HCT116 (cell line): ENCODE measurements around the gene LRP1B. TPM values are rescaled to one million over a fixed set of nuclear protein-coding genes. Genes with fewer than 3 reads are reported as not detected.

Source experiments
- ATAC-seq: fragments of 200-7000 bp; cut with Tn5 transposase; 2 replicates; pipeline ENCODE4 v1.9.1; 2020; ENCODE audit warnings: mild to moderate bottlenecking, moderate library complexity
- BruUV-seq: library from RNA; stranded (reverse); fragments of 400-500 nt; replicated peaks from 2 replicates; lab custom pipeline; 2021; lab: Mats Ljungman, UMichigan
- CTCF ChIA-PET: fragments of 300-600 bp; sonication (Branson Sonifier 250); formaldehyde crosslinking; loops from one replicate; lab custom pipeline; 2021; ENCODE audit warnings: antibody characterized with exemption; lab: Charles Lee
- POLR2A ChIA-PET: fragments of 300-600, 350-600 bp; sonication (Branson Sonifier 250); formaldehyde crosslinking; loops from one replicate; lab custom pipeline; 2021; ENCODE audit warnings: antibody characterized with exemption; lab: Charles Lee
- RAD21 ChIA-PET, 2 experiments: fragments of 300-600 bp; sonication (Branson Sonifier 250); formaldehyde crosslinking; loops; one replicate each; lab custom pipeline; 2023; ENCODE audit warnings: low total read pairs in 2 of 2; ENCODE audit not compliant: uncharacterized antibody in 2 of 2, unreplicated experiment in 2 of 2, low non-redundant PET in 1 of 2; lab: Charles Lee
- DNase-seq: peaks from one replicate; pipeline ENCODE4 v3.0.0-alpha.2; 2010; ENCODE audit warnings: low read depth, low spot score
- H2AFZ ChIP-seq: fragments of 200-600 bp; shearing (Covaris generic), sonication (generic); 2 replicates; pipeline ENCODE4 v1.6.1; 2017; ENCODE audit warnings: low read depth, mixed run types, mixed read lengths, antibody characterized with exemption, low read length; ENCODE audit not compliant: poor library complexity, severe bottlenecking
- H3K27ac ChIP-seq: 2 replicates; pipeline ENCODE4 v1.5.1; 2012; ENCODE audit warnings: low read depth, low read length
- H3K27me3 ChIP-seq: fragments of 200-600 bp; sonication (generic); 2 replicates; pipeline ENCODE4 v1.6.1; 2016; ENCODE audit warnings: mixed run types, low read length, mixed read lengths; ENCODE audit not compliant: insufficient read depth
- H3K36me3 ChIP-seq, 2 experiments: fragments of 200-500 bp in 1 of 2; fragments of 200-600 bp in 1 of 2; sonication (Bioruptor generic) in 1 of 2; sonication (generic) in 1 of 2; 2 replicates each; pipeline versions ENCODE4 v1.5.1 to v1.6.1; 2014 to 2016; ENCODE audit warnings: low read length in 2 of 2, inconsistent platforms in 1 of 2, mixed read lengths in 1 of 2, mixed run types in 1 of 2; ENCODE audit not compliant: insufficient read depth in 2 of 2, control insufficient read depth in 1 of 2
- H3K4me1 ChIP-seq, 2 experiments: fragments of 200-600 bp in 1 of 2; sonication (generic) in 1 of 2; 2 replicates each; pipeline versions ENCODE4 v1.5.1 to v1.6.1; 2012 to 2017; ENCODE audit warnings: low read length in 2 of 2, inconsistent platforms in 1 of 2, mild to moderate bottlenecking in 1 of 2, mixed read lengths in 1 of 2, mixed run types in 1 of 2, moderate library complexity in 1 of 2; ENCODE audit not compliant: insufficient read depth in 2 of 2, control insufficient read depth in 1 of 2
- H3K4me2 ChIP-seq: fragments of 200-600 bp; sonication (generic); 2 replicates; pipeline ENCODE4 v1.6.1; 2017; ENCODE audit warnings: mixed run types, low read length, mixed read lengths
- H3K4me3 ChIP-seq, 2 experiments: fragments of 200-600 bp in 1 of 2; sonication (generic) in 1 of 2; replicated peaks in 1 of 2; 2 replicates each; pipeline ENCODE4 v1.5.1; 2011 to 2016; ENCODE audit warnings: low read length in 2 of 2, control low read depth in 1 of 2, low read depth in 1 of 2, mild to moderate bottlenecking in 1 of 2, mixed read lengths in 1 of 2, mixed run types in 1 of 2
- H3K79me2 ChIP-seq: fragments of 200-600 bp; sonication (generic); 2 replicates; pipeline ENCODE4 v1.6.1; 2017; ENCODE audit warnings: mild to moderate bottlenecking, mixed run types, low read length, moderate library complexity, mixed read lengths; ENCODE audit not compliant: insufficient read depth
- H3K9ac ChIP-seq: fragments of 200-600 bp; sonication (generic); 2 replicates; pipeline ENCODE4 v1.6.1; 2016; ENCODE audit warnings: low read length, mixed read lengths
- H3K9me2 ChIP-seq: fragments of 200-600 bp; sonication (generic), shearing (Covaris generic); 2 replicates; pipeline ENCODE4 v1.6.1; 2017; ENCODE audit warnings: mixed run types, mild to moderate bottlenecking, moderate library complexity; ENCODE audit not compliant: insufficient read depth
- H3K9me3 ChIP-seq, 2 experiments: fragments of 200-500 bp in 1 of 2; fragments of 200-600 bp in 1 of 2; sonication (Bioruptor generic) in 1 of 2; sonication (generic) in 1 of 2; 2 replicates each; pipeline ENCODE4 v1.6.1; 2014 to 2017; ENCODE audit warnings: low read length in 2 of 2, mixed read lengths in 2 of 2, inconsistent platforms in 1 of 2, low read depth in 1 of 2, mild to moderate bottlenecking in 1 of 2, mixed run types in 1 of 2, moderate library complexity in 1 of 2; ENCODE audit not compliant: control insufficient read depth in 1 of 2, insufficient read depth in 1 of 2
- H4K20me1 ChIP-seq: fragments of 200-600 bp; sonication (generic), shearing (Covaris generic); 2 replicates; pipeline ENCODE4 v1.6.1; 2017; ENCODE audit warnings: mixed run types, mild to moderate bottlenecking, moderate library complexity; ENCODE audit not compliant: insufficient read depth
- ATF3 ChIP-seq: IDR thresholded peaks from 2 replicates; pipeline ENCODE4 v1.6.1; 2012
- EGR1 ChIP-seq: IDR thresholded peaks from 2 replicates; pipeline ENCODE4 v1.6.1; 2012; ENCODE audit warnings: low read depth
- EZH2phosphoT487 ChIP-seq: fragments of 200-600 bp; IDR thresholded peaks from 2 replicates; pipeline ENCODE4 v1.6.1; 2018; ENCODE audit warnings: antibody characterized with exemption, borderline replicate concordance
- FOSL1 ChIP-seq: IDR thresholded peaks from 2 replicates; pipeline ENCODE4 v1.6.1; 2012; ENCODE audit warnings: low read depth
- JUND ChIP-seq: IDR thresholded peaks from 2 replicates; pipeline ENCODE4 v1.6.1; 2012
- MAX ChIP-seq: IDR thresholded peaks from 2 replicates; pipeline ENCODE4 v1.6.1; 2012
- POLR2A ChIP-seq: IDR thresholded peaks from 2 replicates; pipeline ENCODE4 v1.7.0; 2011; ENCODE audit warnings: borderline replicate concordance; ENCODE audit not compliant: insufficient read depth, insufficient read length; ENCODE audit errors: extremely low read depth
- RAD21 ChIP-seq: IDR thresholded peaks from 2 replicates; pipeline ENCODE4 v1.6.1; 2012; ENCODE audit warnings: low read depth, mild to moderate bottlenecking
- SIN3A ChIP-seq: IDR thresholded peaks from 2 replicates; pipeline ENCODE4 v1.6.1; 2012; ENCODE audit warnings: low read depth
- SP1 ChIP-seq: IDR thresholded peaks from 2 replicates; pipeline ENCODE4 v1.6.1; 2012; ENCODE audit warnings: low read depth
- SRF ChIP-seq: IDR thresholded peaks from 2 replicates; pipeline ENCODE4 v1.6.1; 2012; ENCODE audit warnings: low read depth
- YY1 ChIP-seq: IDR thresholded peaks from 2 replicates; pipeline ENCODE4 v1.6.1; 2011; ENCODE audit warnings: low read length, low read depth, moderate library complexity, mild to moderate bottlenecking; ENCODE audit not compliant: insufficient replicate concordance; ENCODE audit errors: extremely low read depth
- ZBTB33 ChIP-seq: IDR thresholded peaks from 2 replicates; pipeline ENCODE4 v1.6.1; 2011; ENCODE audit warnings: mild to moderate bottlenecking, low read length, moderate library complexity; ENCODE audit not compliant: insufficient replicate concordance; ENCODE audit errors: extremely low read depth
- ZFX ChIP-seq: fragments of 450-650 bp; IDR thresholded peaks from 2 replicates; pipeline ENCODE4 v1.6.1; 2017
- intact Hi-C: fragments of 100-400 bp; cut with micrococcal nuclease; formaldehyde crosslinking; loops from 2 replicates; pipeline ENCODE4 v1.10.0; 2022
- total RNA-seq: library from RNA; stranded (reverse); gene quantifications from one replicate; pipeline ENCODE4 v1.2.1, GENCODE V29; 2021; ENCODE audit not compliant: unreplicated experiment
- TF ChIP-seq, protein P1 (sequence below), 3 experiments: fragments of 200-600 bp in 1 of 3; sonication (generic) in 1 of 3; IDR thresholded peaks in 2 of 3; conservative IDR thresholded peaks in 1 of 3; 2 replicates each; pipeline ENCODE4 v1.5.1; 2012 to 2017; ENCODE audit warnings: low read depth in 2 of 3, low read length in 2 of 3, antibody characterized with exemption in 1 of 3, borderline replicate concordance in 1 of 3, control low read depth in 1 of 3, mild to moderate bottlenecking in 1 of 3, mixed read lengths in 1 of 3, mixed run types in 1 of 3, moderate library complexity in 1 of 3; ENCODE audit not compliant: insufficient read depth in 1 of 3

Gene LRP1B
- total RNA-seq, 1 experiment from 2014 or later: 0.34 TPM

GRCh38 chr2:140873915-140874531 lies 1256.8 kb downstream of the LRP1B start:
- no peak overlapping the region for H3K4me3 ChIP-seq
- intact Hi-C loops: no loop called here
- ChIA-PET RAD21 (no interaction called here), CTCF (interaction anchor here (1.8 kb wide), 1 partner anchor 10 kb away, joined by 8 read pairs; no protein-coding TSS in a partner anchor), POLR2A (no interaction called here)
- no peak for TF ChIP-seq SP1
- H3K4me2 ChIP-seq: no peak overlapping the region
- H3K9me2 ChIP-seq: no peaks in the 10 kb centered on the region
- no peak overlapping the region for H3K27ac ChIP-seq
- no peaks in the 10 kb centered on the region for H3K79me2 ChIP-seq
- no peaks in the 10 kb centered on the region for H3K4me1 ChIP-seq
- no peaks in the 10 kb centered on the region for H3K36me3 ChIP-seq
- no peaks in the 10 kb centered on the region for H3K27me3 ChIP-seq
- BruUV-seq: no TSS peak
- ATAC-seq: no peak
- DNase-seq: no peak
- H3K9ac ChIP-seq: no peak overlapping the region
- no peak overlapping the region for H2AFZ ChIP-seq
- H4K20me1 ChIP-seq: no peaks in the 10 kb centered on the region
- no peaks in the 10 kb centered on the region; a peak in 1 of 4 replicates for H3K9me3 ChIP-seq

DNA sequence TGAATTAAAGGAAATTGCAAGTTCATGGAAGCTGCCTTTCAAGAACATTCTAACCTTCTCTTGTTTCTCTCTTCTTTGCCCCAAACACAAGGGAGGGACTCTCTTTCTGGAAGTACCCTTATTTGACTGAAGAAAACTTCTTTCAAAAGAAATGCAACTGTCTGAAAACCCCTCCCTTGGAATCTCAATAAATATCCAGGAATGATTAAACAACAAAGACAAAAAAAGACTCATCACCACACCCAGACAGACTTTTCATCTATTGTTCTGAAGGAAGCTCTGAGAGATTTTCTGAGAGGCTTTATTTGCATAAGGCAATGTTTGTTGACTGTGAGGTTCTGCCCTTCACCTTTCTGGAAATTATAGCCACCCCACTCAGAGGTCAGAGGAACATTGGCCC lies 1260.9 kb downstream of the LRP1B start:
- ATAC-seq: no peak
- ChIA-PET RAD21 (no interaction called here), CTCF (no interaction called here), POLR2A (no interaction called here)
- Histone ChIP-seq H3K27me3 (no peaks in the 10 kb centered on the region), H3K36me3 (no peaks in the 10 kb centered on the region), H3K79me2 (no peaks in the 10 kb centered on the region), H3K4me3 (no peak overlapping the region), H3K27ac (no peak overlapping the region), H3K4me1 (no peaks in the 10 kb centered on the region), H3K4me2 (no peak overlapping the region), H3K9ac (no peak overlapping the region), H2AFZ (no peak overlapping the region), H4K20me1 (no peaks in the 10 kb centered on the region), H3K9me3 (no peaks in the 10 kb centered on the region), H3K9me2 (no peaks in the 10 kb centered on the region; the same call in 1 of the 2 replicates)
- no peak for TF ChIP-seq MAX
- TF ChIP-seq ZFX: no peak
- no peak for TF ChIP-seq ATF3
- no peak for TF ChIP-seq JUND
- no peak for TF ChIP-seq SIN3A
- no peak for TF ChIP-seq FOSL1
- no peak for TF ChIP-seq ZBTB33
- TF ChIP-seq EGR1: no peak
- TF ChIP-seq EZH2phosphoT487: no peak
- TF ChIP-seq, protein P1, sequence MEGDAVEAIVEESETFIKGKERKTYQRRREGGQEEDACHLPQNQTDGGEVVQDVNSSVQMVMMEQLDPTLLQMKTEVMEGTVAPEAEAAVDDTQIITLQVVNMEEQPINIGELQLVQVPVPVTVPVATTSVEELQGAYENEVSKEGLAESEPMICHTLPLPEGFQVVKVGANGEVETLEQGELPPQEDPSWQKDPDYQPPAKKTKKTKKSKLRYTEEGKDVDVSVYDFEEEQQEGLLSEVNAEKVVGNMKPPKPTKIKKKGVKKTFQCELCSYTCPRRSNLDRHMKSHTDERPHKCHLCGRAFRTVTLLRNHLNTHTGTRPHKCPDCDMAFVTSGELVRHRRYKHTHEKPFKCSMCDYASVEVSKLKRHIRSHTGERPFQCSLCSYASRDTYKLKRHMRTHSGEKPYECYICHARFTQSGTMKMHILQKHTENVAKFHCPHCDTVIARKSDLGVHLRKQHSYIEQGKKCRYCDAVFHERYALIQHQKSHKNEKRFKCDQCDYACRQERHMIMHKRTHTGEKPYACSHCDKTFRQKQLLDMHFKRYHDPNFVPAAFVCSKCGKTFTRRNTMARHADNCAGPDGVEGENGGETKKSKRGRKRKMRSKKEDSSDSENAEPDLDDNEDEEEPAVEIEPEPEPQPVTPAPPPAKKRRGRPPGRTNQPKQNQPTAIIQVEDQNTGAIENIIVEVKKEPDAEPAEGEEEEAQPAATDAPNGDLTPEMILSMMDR (IDR thresholded peaks at IDR 0.05 in 2 of 3, conservative IDR thresholded peaks at IDR 0.05 in 1 of 3; ENCODE audit: borderline replicate concordance in 1 of 3, insufficient read depth in 1 of 3, low read depth in 2 of 3, low read length in 2 of 3): no peak
- TF ChIP-seq YY1: no peak
- no peak for TF ChIP-seq POLR2A
- no peak for TF ChIP-seq RAD21
- TF ChIP-seq SRF: no peak
- BruUV-seq: no TSS peak
- intact Hi-C loops: loop anchor here (10.0 kb wide), 2 partner anchors 685 to 1945 kb away; no protein-coding TSS in a partner anchor
- DNase-seq: no peak
